HUDEP-2 (cell line): ENCODE data around the gene KIAA1191.
"Not testable (repeated sequence)": the region's sequence is repeated elsewhere in the genome, so short reads cannot be mapped to it uniquely, and the experiment has no call there.

Experiments used
- DNase-seq, 76 experiments: peaks; one replicate each; lab custom pipeline; 2025; ENCODE audit not compliant: unreplicated experiment in 76 of 76; lab: John Stamatoyannopoulos, UW

The KIAA1191 gene

GRCh38 chr5:176361437-176362232, at the start of gene KIAA1191:
TSS of gene KIAA1191 (minus strand) at chr5:176361764. CDS start at chr5:176359508, 2,256 bp downstream.
- peak in 75 of 76 experiments; percentile 9 to 91 (median 80) for DNase-seq

- DNase-seq, result no peak
Observed at GRCh38 chr5:176410486-176411180, 49.1 kb upstream of the KIAA1191 start.

GRCh38 chr5:176409765-176410164, 48.2 kb upstream of the KIAA1191 start:
- no peak for DNase-seq

GRCh38 chr5:176408590-176408989, 47.0 kb upstream of the KIAA1191 start:
- no peak for DNase-seq

GRCh38 chr5:176408252-176408573, 46.6 kb upstream of the KIAA1191 start:
- not testable (repeated sequence) for DNase-seq

- no peak for DNase-seq
Observed at GRCh38 chr5:176407456-176408251, 46.1 kb upstream of the KIAA1191 start.

GRCh38 chr5:176406436-176407052, 45.0 kb upstream of the KIAA1191 start:
- DNase-seq, result no peak

- no peak for DNase-seq
Observed at GRCh38 chr5:176405656-176406435, 44.3 kb upstream of the KIAA1191 start.

GRCh38 chr5:176401281-176402205, 40.0 kb upstream of the KIAA1191 start:
- DNase-seq, result no peak

- no peak for DNase-seq
Observed at GRCh38 chr5:176400382-176401156, 39.0 kb upstream of the KIAA1191 start.

GRCh38 chr5:176397736-176398420, 36.3 kb upstream of the KIAA1191 start:
- DNase-seq, result no peak

GRCh38 chr5:176396330-176396729, 34.8 kb upstream of the KIAA1191 start:
- DNase-seq, result no peak

- no peak for DNase-seq
Observed at GRCh38 chr5:176394881-176395675, 33.5 kb upstream of the KIAA1191 start.

- no peak for DNase-seq
Observed at GRCh38 chr5:176394096-176394495, 32.5 kb upstream of the KIAA1191 start.

- DNase-seq, result no peak
Observed at GRCh38 chr5:176392526-176392925, 31.0 kb upstream of the KIAA1191 start.

GRCh38 chr5:176391999-176392398, 30.4 kb upstream of the KIAA1191 start:
- no peak for DNase-seq

GRCh38 chr5:176391479-176391878, 29.9 kb upstream of the KIAA1191 start:
- no peak for DNase-seq
